ENCODE measurements around the gene ZBTB4.

Gene ZBTB4

GRCh38 chr17:7479213-7480088, at the start of gene ZBTB4:
ZBTB4 (minus strand) TSS chr17:7479631; CDS start chr17:7466801, 12,830 bp downstream.
- FAIRE-seq, result no peak

GRCh38 chr17:7528842-7529241, 49.4 kb upstream of the ZBTB4 start:
- FAIRE-seq, result no peak

- no peak for FAIRE-seq
Measured at GRCh38 chr17:7523033-7523432, 43.6 kb upstream of the ZBTB4 start.

GRCh38 chr17:7515911-7516610, 36.6 kb upstream of the ZBTB4 start:
- FAIRE-seq, result no peak

- no peak for FAIRE-seq
Measured at GRCh38 chr17:7513850-7514419, 34.5 kb upstream of the ZBTB4 start.

GRCh38 chr17:7512824-7513540, 33.6 kb upstream of the ZBTB4 start:
- FAIRE-seq, result no peak

GRCh38 chr17:7512105-7512504, 32.7 kb upstream of the ZBTB4 start:
- no peak for FAIRE-seq

GRCh38 chr17:7511108-7511507, 31.7 kb upstream of the ZBTB4 start:
- no peak for FAIRE-seq

GRCh38 chr17:7509937-7510336, 30.5 kb upstream of the ZBTB4 start:
- no peak for FAIRE-seq

- FAIRE-seq, result no peak
Measured at GRCh38 chr17:7508846-7509245, 29.4 kb upstream of the ZBTB4 start.

- FAIRE-seq, result no peak
Measured at GRCh38 chr17:7508145-7508544, 28.7 kb upstream of the ZBTB4 start.

GRCh38 chr17:7503521-7503920, 24.1 kb upstream of the ZBTB4 start:
- no peak for FAIRE-seq

GRCh38 chr17:7502987-7503386, 23.6 kb upstream of the ZBTB4 start:
- FAIRE-seq, result no peak

- FAIRE-seq, result no peak
Measured at GRCh38 chr17:7502171-7502847, 22.9 kb upstream of the ZBTB4 start.

GRCh38 chr17:7501729-7502128, 22.3 kb upstream of the ZBTB4 start:
- no peak for FAIRE-seq

GRCh38 chr17:7499161-7499560, 19.7 kb upstream of the ZBTB4 start:
- FAIRE-seq, result no peak

GRCh38 chr17:7497636-7498035, 18.2 kb upstream of the ZBTB4 start:
- no peak for FAIRE-seq

- no peak for FAIRE-seq
Measured at GRCh38 chr17:7497228-7497627, 17.8 kb upstream of the ZBTB4 start.

- FAIRE-seq, result no peak
Measured at GRCh38 chr17:7496470-7497183, 17.2 kb upstream of the ZBTB4 start.

GRCh38 chr17:7495906-7496434, 16.5 kb upstream of the ZBTB4 start:
- FAIRE-seq, result no peak

- no peak for FAIRE-seq
Measured at GRCh38 chr17:7493941-7494340, 14.5 kb upstream of the ZBTB4 start.

- no peak for FAIRE-seq
Measured at GRCh38 chr17:7491583-7491982, 12.2 kb upstream of the ZBTB4 start.

Measured in colon (tissue), 2 donors.